ENCODE results near the gene EHD3. TPM values are rescaled to one million over a fixed set of nuclear protein-coding genes. Genes with fewer than 3 reads are reported as not detected.

Gene EHD3
- total RNA-seq, 1 donor from 2014 or later: 29.7 TPM

DNA sequence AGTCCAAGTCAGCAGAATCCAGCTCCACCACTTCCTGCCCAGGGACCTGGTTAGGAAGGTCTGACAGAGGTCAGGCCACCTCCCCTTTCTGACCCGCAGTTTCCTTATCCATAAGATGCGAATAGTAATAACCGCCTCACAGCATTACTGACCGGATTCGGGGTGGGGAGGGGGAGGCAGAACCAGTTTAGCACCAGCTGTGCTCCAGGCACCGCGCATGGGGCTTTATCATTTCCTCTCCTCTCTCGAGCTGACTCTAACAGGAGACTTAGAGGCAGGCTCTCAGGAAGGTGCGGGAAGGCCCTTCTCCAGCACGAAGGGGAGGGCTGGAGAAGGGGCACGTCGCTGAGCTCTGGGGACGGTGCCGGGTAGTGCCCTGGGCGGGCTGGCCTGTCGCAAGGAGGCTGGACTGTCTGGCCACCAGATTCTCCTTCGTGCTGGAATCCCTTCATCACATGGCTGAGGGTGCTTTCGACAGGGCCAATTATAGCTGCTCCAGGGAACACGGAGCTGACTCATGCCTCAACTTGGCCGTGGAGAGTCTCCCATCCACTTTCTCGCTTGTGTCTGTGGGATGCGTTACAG, 5.7 kb downstream of the EHD3 start:
- H3K4me3 ChIP-seq: peak overlapping the region; percentile 19
- H3K27me3 ChIP-seq (ENCODE audit: low read depth): no peaks in the 10 kb centered on the region
- intact Hi-C loops (cut with micrococcal nuclease): loop anchor here (10.0 kb wide), 1 partner anchor 85 kb away; no protein-coding TSS in a partner anchor
- DNase-seq: peak; percentile 67
- H3K9me3 ChIP-seq (replicated peaks): no peaks in the 10 kb centered on the region
- peaks cover 7% of the 10 kb centered on the region for H3K36me3 ChIP-seq
- TF ChIP-seq CTCF (IDR thresholded peaks at IDR 0.05; ENCODE audit: borderline replicate concordance): no peak
- peaks cover 72% of the 10 kb centered on the region for H3K4me1 ChIP-seq
- H3K27ac ChIP-seq (replicated peaks): peak overlapping the region; percentile 91

DNA sequence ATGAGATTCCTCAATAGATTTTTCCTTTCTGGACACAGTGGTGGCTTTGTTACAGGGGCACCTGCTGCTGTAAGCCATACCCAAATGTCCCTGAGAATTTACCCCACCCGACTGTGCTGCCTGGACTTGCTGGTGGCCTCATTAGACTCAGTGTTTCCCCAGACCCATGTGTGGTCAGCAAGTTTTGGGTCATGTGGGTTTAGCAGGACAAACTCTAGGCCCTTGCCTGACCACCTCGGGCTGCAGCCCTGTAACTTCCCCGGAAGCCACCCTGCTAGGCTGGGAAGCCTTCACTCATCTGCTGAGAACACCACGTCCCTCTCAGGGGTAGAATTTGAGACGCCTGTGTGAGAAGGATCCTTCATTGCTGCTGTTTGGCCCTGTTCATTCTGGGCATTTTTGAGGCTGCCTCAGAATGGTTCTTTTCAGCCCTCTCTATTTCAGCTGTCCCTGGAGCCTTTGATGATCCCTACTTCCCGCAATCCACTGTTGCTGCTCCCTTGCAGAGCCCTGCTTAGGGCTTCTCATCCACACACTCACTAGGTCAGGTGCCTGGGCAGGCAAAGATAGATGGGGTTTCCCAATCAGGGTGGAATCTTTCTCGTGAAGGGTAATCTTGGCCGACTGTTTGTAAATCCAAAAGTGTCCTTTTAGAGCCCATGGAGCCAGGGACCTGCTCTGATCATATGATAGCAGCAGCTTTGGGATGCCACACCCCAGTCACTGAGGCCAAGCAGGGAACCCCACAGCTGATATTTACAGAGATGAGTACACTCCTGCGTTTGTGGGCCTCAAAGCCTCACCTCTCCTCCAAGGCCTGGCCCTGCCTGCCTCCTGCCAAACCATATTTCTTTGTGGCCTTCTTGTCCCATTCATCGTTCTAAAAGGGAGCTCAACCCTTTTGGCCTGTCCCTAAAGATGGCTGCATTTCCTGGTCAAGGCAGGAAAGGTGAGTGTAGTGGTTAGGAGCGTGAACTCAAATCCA, 6.7 kb downstream of the EHD3 start:
- Histone ChIP-seq H3K9me3 (replicated peaks) (no peaks in the 10 kb centered on the region), H3K27ac (replicated peaks) (peak overlapping the region; percentile 91), H3K4me3 (no peak overlapping the region), H3K27me3 (ENCODE audit: low read depth) (no peaks in the 10 kb centered on the region), H3K4me1 (peaks cover 63% of the 10 kb centered on the region), H3K36me3 (peaks cover 11% of the 10 kb centered on the region)
- no peak for TF ChIP-seq CTCF (IDR thresholded peaks at IDR 0.05; ENCODE audit: borderline replicate concordance)
- intact Hi-C loops (cut with micrococcal nuclease): no loop called here
- DNase-seq: no peak

GRCh38 chr2:31241625-31242270, 7.8 kb downstream of the EHD3 start:
- no peak for DNase-seq
- TF ChIP-seq CTCF (IDR thresholded peaks at IDR 0.05; ENCODE audit: borderline replicate concordance): no peak
- no peaks in the 10 kb centered on the region for H3K9me3 ChIP-seq (replicated peaks)
- H3K4me1 ChIP-seq: peaks cover 52% of the 10 kb centered on the region
- H3K36me3 ChIP-seq: peaks cover 11% of the 10 kb centered on the region
- no peak overlapping the region for H3K27ac ChIP-seq (replicated peaks)
- intact Hi-C loops (cut with micrococcal nuclease): no loop called here
- H3K27me3 ChIP-seq (ENCODE audit: low read depth): no peaks in the 10 kb centered on the region
- no peak overlapping the region for H3K4me3 ChIP-seq

DNA sequence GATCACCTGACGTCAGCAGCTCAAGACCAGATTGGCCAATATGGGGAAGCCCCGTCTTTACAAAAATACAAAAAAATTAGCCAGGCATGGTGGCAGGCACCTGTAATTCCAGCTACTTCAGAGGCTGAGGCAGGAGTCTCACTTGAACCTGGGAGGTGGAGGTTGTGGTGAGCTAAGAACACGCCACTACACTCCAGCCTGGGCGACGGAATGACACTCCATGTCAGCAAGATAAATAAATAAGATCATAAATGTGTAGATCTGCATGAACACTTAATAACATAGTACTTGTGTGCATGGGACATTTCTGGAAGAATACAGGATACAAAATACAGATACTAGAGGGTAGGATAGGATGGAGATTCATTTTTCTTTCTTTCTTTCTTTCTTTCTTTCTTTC, 9.1 kb downstream of the EHD3 start:
- Histone ChIP-seq H3K9me3 (replicated peaks) (no peaks in the 10 kb centered on the region), H3K4me1 (peaks cover 41% of the 10 kb centered on the region), H3K4me3 (no peak overlapping the region), H3K27ac (replicated peaks) (no peak overlapping the region), H3K36me3 (peaks cover 19% of the 10 kb centered on the region), H3K27me3 (ENCODE audit: low read depth) (no peaks in the 10 kb centered on the region)
- TF ChIP-seq CTCF (IDR thresholded peaks at IDR 0.05; ENCODE audit: borderline replicate concordance): no peak
- DNase-seq: no peak
- intact Hi-C loops (cut with micrococcal nuclease): no loop called here

- Histone ChIP-seq H3K4me3 (no peak overlapping the region), H3K4me1 (peaks cover 31% of the 10 kb centered on the region), H3K36me3 (peaks cover 29% of the 10 kb centered on the region), H3K27ac (replicated peaks) (no peak overlapping the region), H3K9me3 (replicated peaks) (no peaks in the 10 kb centered on the region), H3K27me3 (ENCODE audit: low read depth) (no peaks in the 10 kb centered on the region)
- no peak for DNase-seq
- intact Hi-C loops (cut with micrococcal nuclease): no loop called here
- no peak for TF ChIP-seq CTCF (IDR thresholded peaks at IDR 0.05; ENCODE audit: borderline replicate concordance)
These were observed 10.1 kb downstream of the EHD3 start for GRCh38 chr2:31244101-31244500.
